C4-2B (cell line): ENCODE measurements around the gene KAZN.

Experiments
- CTCF ChIP-seq: fragments of 450-650 bp; conservative IDR thresholded peaks from 2 replicates; pipeline ENCODE4 v1.5.1; 2017; ENCODE audit warnings: mild to moderate bottlenecking
- ZFX ChIP-seq: fragments of 450-650 bp; IDR thresholded peaks from 2 replicates; pipeline ENCODE4 v1.6.1; 2017

- TF ChIP-seq CTCF (no peak), ZFX (no peak)
Observed at GRCh38 chr1:15016001-15016400, 417.5 kb downstream of the KAZN start.
